Erythroblast (primary cell): ENCODE results near the gene SYT8.

ENCODE experiments used
- GATA1 ChIP-seq: IDR thresholded peaks from 2 replicates; pipeline ENCODE4 v1.6.1; 2011; ENCODE audit warnings: low read depth, mild to moderate bottlenecking, control low read depth, low read length, moderate library complexity
- POLR2A ChIP-seq: IDR thresholded peaks from 2 replicates; pipeline ENCODE4 v1.6.1; 2011; ENCODE audit warnings: mild to moderate bottlenecking, low read length

- TF ChIP-seq POLR2A (no peak), GATA1 (no peak)
These were observed 6.8 kb downstream of the SYT8 start for GRCh38 chr11:1841511-1842148.
